Measurements from ENCODE around the gene ARID3A.

The ARID3A gene

DNA sequence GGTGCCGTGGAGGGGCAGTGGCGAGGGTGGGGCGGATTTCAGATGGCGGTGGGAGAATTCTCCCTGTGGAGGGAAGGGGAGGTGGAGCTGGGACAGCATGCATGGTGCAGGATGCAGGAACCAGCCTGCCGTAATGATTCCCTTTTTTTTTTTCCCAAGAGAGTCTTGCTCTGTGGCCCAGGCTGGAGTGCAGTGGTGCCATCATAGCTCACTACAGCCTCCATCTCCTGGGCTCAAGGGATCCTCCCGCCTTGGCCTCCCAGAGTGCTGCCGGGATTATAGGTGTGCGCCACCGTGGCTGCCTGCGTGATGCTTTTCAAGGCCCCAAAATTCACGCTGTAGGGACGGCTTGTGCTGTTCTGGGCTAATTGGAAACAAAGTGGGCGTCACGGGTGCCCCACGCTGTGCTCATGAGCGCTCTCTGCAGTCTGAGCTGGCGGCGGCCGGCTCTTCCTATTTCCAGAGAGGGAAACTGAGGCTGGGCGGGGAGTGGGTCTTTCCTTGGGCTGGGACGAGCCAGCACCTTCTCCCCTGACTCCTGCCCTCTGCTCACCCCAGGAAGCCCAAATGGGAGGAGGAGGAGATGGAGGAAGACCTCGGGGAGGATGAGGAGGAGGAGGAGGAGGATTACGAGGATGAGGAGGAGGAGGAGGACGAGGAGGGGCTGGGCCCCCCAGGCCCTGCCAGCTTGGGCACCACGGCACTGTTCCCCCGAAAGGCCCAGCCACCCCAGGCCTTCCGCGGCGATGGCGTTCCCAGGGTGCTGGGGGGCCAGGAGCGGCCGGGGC, 6.2 kb downstream of the ARID3A start:
- DNase-seq = no peak

DNA sequence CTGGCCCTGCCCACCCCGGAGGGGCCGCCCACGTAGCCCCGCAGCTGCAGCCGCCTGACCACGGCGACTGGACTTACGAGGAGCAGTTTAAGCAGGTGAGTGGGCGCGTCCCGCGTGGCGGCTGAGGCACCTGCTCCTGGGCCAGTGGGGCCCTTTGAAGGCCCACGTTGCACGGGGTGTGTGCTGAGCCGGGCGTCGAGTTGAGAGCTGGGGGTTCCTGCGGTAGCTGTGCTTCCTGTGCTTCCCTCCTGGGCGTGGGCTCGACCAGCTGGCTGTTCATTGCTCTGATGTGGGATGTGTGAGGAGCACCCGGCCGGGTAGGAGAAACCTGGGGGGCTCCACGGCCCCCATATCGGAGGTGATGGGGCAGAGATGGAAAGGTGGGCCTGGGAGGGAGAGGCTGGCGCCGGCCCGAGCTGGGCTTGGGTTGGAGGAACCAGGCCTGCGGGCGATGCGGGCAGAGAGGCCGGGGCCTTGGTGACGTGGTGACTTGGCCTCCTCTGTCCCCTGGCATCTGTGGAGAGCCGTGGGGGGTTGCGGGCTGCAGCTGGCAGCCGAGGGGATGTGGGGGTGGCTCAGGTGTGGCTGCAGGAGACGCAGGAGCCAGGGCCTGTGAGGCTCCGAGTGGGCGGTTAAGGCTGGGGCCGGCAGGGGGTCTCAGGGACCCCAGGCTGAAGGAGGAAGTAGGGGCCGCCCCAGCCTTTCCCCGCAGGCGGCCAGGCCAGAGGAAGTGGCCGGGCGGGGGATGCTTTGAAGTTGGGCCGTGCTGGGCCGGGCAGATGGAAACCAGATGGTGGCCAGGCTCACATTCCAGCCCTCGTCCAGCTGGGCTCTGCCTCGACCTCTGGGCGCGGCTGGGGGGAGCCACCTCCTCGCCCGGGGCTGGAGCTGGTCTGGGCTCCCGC, 7.1 kb downstream of the ARID3A start:
- no peak for DNase-seq

DNA sequence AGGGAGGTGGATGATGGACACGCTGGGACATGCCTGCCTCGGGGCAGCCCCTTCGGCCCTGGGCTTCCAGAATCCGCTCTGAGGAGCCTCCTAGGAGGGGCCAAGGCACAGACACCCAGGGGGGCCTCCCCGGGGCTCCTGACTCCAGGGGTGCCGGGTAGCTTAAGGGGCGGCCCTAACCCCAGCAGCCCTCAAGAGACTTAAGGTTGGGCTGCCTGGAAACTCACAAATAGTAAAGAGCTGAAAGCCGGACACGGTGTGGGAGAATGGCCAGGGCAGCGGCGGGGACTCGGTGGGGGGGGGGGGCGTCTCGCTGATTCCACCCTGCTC, 7.7 kb downstream of the ARID3A start:
- no peak for DNase-seq

GRCh38 chr19:934197-934840, 8.5 kb downstream of the ARID3A start:
- no peak for DNase-seq

DNA sequence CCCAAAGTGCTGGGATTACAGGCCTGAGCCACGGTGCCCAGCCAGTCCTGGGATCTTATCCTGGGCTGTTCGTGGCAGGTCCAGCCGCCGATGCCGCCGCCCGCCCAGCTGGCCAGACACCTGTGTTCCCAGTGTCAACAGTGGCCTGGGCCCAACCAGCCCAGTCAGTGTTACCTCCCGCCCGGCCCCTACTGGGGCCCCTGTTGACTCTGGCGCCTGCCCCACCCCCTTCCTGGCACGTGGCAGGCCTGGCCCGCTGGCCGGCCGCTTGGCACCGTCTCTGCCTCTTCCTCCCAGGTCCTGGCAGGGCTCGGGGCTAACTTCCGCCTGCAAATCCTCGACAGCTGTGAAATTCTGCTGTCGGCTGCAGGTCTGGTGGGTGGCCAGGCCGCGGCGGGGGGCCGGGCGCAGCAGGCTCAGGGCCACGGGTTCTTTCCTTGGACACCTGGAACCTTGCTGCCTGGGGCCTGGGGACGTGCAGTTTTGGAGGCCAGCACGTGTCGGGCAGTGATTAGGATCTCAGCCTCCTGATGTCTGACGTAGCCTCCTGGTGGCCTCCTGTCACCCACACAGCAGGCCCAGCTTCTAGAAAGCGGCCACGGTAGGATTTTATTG, 9.1 kb downstream of the ARID3A start:
- no peak for DNase-seq

- DNase-seq = no peak
These were observed 10.3 kb downstream of the ARID3A start for GRCh38 chr19:936175-936546.

DNA sequence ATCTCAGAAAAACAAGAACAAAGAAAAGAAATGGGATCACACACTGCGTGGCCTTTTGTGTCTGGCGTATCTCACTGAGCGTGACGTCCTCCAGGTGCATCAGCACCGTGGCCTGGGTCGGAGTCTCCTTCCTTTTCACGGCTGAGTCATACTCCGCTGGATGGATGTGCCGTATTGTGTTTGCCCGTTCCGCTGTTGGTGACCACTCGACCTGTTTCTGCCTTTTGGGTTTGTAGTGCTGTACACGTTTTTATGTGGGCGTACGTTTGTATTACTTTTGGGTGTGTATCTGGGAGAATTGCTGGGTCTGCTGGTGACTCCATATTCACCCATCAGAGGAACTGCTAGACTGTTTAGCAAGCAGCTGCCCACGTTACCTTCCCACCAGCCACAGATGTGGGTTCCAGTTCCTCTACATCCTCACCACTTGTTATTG, 11.4 kb downstream of the ARID3A start:
- no peak for DNase-seq

DNA sequence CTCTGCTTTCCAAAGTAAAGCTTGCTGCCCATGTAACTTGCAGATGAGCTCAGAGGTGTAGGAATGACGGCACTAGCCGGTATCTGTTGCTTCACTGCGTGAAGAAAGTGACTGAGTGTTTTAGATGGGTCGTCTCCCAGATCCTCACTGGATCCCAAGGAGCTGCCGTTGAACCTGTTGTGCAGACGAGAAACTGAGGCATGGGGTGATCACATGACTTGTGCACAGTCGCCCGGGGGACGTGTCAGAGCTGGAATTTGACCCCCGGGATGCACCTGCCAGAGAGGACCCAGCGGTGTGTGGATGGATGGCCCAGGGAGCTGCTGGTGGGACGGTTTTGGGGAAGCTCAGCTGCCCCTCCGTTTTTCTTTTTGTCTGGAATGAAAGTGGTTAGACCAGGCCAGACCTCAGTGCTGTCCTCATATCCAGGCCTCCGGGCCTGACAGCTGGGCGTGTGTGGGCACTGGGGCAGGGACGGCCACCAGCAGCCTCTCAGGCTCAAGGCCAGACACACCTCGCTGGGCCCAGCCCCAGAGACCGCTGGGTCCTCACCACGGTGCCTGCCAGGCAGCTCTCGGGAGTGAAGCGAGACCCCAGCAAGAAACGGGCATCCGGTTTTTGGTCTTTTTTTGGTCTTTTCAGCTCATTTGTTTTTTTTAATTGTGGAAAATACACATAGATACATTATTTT, 12.5 kb downstream of the ARID3A start:
- no peak for DNase-seq

- DNase-seq = no peak
These were observed 13.6 kb downstream of the ARID3A start for GRCh38 chr19:939439-939838.

- DNase-seq = no peak
These were observed 14.1 kb downstream of the ARID3A start for GRCh38 chr19:939922-940321.

GRCh38 chr19:940591-941291, 14.9 kb downstream of the ARID3A start:
- DNase-seq = peak; percentile 96

GRCh38 chr19:941292-942132, 15.7 kb downstream of the ARID3A start:
- no peak for DNase-seq

DNA sequence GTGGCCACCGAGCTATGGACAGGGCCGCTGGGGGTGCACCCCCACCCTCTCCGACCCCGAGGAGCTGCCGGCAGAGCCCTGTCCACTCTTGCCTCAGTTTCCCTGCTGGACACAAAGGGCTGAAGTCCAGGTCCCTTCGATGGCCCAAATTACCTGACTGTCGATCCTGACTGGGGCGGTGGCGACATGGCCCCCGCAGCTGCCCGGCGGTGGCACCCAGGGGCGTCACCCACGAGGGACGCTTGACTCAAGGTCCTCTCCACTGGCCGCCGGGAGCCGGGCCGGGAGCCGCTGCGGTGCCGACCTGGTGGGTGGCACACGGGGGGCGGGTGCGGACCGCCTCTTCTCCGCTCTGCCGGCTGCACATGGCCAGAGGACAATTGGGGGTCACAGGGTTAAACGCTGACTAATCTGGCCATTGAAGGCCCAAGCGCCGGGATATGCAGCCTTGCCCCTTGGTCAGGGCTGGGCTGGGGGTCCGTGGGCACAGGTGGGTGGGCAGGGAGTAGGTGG, 16.4 kb downstream of the ARID3A start:
- no peak for DNase-seq

GRCh38 chr19:943551-944170, 17.8 kb downstream of the ARID3A start:
- no peak for DNase-seq

DNA sequence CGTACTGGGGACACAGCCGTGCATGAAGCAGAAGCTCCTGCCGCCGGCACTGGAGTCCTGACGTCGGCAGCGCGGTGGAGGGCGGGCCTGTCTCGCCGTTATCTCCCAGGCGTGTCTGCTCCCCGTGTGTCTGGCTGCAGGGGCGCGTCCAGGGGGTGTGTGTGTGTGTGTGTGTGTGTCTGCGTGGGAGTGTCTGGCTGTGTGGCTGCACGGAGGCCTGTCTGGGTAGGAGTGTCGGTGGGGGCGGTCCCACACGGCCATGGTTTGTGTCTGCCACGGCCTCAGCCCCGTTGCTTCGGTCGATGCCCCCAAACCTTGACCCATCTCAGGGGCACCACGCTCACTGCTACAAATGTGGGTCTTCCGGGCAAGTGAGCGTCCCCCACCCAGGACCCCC, 18.3 kb downstream of the ARID3A start:
- no peak for DNase-seq

- DNase-seq = no peak
These were observed 18.9 kb downstream of the ARID3A start for GRCh38 chr19:944663-945241.

- no peak for DNase-seq
These were observed 19.8 kb downstream of the ARID3A start for GRCh38 chr19:945401-946252.

GRCh38 chr19:947090-947706, 21.4 kb downstream of the ARID3A start:
- DNase-seq = no peak

Measured in NCI-H1105 (cell line).